ENCODE data around the gene UGT2A3.
"Not testable (repeated sequence)": the region's sequence is repeated elsewhere in the genome, so short reads cannot be mapped to it uniquely, and the experiment has no call there.

Gene UGT2A3

DNA sequence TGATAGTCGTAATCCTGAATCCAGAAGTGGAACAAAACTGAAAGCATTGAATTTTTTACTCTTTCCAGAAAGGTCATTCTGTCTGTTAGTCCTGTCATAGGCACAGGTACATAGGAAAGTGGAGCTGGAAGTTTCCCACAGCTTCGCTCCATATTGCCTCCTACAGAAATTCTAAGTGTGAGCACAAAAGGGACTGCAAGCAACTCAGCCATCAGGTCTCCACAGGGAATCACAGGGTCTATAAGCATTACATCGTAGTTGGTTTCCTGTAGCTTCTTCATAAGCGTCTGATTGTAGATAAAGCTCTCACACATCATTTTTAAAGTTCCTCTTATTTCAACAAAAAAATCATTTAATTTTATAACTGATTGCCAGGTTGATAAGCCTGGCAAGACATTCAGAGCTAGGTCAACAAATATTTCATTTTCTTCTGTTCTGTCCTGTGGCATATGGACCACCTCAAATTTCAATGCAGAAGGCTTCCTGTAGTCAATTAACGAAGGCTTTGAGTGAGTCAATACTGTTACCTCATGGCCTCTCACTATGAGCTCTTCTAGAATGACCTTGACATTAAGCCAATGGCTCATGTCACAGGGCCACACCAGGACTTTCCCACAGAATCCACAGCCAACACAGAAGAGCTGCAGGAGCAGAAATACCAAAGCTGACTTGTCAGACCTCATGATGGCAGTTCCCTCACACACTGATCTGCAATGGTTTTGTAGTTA lies at the start of gene UGT2A3:
UGT2A3 (minus strand) TSS at position 727 of the 728 bp plus-strand sequence; CDS start at position 683, 44 bp downstream.
- no peak for DNase-seq

DNA sequence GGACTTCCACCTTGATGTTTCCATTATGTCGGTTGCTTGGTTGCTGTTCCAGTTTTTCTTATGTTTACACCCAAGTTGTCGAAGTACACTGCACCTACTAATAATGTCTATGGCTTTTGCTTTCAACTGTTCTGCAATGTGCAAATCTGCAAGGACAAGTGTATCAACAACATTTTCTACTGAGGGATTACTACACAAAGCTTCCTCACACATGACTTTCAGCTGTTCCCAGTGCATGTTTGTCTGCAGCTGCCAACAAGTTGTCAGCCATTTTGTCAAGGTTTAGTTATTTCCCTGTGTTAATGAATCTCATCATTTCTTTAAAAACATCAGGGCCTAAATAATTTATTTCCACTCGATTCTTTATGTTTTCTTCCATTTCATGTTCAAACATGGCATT lies 45.4 kb upstream of the UGT2A3 start:
- no peak for DNase-seq

DNA sequence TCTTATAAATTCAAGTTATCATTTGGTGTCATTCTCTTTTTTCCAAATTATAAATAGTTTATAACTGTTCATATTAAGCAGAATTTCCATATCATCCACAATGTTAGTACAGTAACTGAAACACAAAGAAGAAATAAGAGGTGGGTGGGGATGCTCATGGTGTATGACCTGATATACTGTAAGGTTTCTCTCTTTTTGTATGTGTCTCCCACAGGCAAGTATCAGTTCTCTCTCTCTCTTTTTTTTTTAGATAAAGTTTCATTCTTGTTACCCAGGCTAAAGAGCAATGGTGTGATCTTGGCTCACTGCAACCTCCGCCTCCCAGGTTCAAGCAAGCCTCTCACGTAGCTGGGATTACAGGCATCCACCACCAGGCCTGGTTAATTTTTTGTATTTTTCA lies 43.7 kb upstream of the UGT2A3 start:
- DNase-seq = no peak

GRCh38 chr4:68987007-68987406 lies 35.4 kb upstream of the UGT2A3 start:
- no peak for DNase-seq

DNA sequence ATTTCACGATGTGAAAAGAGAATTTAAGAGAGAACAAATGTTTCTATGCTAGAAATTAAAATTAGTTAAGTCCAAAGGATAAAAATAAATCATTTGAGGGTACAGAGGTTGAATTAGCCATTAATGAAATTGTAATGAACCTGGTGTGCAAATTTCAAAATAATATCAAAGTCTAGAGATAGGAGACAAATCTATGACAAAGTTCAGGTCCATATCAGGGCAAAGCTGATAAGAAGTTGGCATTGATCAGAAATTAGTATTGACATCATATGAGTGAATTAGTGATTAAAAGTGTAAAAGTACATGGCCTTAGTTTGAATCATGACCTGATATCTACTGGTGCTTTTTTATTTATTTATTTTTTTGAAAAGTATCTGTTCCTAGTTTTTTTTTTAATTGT lies 33.8 kb upstream of the UGT2A3 start:
- no peak for DNase-seq

DNA sequence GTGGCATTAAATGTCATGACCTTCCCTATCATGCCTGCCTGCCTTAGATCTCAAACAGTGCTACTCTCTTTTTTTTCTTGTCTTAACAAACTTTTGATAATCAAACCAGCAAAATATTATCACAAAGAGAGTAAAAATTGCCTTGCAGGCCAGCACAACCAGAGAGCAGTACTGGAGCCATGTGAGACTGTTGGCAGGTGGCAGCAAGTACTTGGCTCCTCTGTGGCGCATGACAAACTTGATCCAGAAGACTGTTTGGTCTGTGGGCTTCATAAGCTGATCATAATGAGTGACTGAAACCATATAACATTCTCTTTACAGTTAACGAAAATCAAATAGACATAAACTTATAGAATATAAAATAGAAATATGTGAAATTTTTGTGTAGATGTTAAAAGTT lies 33.3 kb upstream of the UGT2A3 start:
- no peak for DNase-seq

GRCh38 chr4:68963374-68963773 lies 11.8 kb upstream of the UGT2A3 start:
- no peak for DNase-seq

DNA sequence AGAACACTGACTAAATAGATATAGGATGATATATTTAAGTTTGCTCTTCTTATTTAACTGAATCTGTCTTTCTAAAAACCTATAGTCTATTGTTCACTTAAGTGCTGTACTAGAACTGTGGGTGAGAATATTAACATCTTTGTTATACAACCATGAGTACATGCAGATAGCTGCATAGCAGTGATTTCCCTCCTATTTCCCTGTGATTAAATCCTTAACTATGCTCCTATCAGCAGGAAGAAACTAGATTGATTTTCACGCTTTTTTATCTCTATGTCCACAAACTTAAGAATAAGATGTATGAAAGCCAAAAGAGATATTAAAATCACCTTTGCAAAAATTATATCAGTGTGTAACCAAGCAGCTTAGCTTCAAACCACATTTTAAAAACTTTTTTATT lies 11.3 kb upstream of the UGT2A3 start:
- DNase-seq = no peak

- no peak for DNase-seq
Measured at GRCh38 chr4:68960294-68961163, 8.9 kb upstream of the UGT2A3 start.

DNA sequence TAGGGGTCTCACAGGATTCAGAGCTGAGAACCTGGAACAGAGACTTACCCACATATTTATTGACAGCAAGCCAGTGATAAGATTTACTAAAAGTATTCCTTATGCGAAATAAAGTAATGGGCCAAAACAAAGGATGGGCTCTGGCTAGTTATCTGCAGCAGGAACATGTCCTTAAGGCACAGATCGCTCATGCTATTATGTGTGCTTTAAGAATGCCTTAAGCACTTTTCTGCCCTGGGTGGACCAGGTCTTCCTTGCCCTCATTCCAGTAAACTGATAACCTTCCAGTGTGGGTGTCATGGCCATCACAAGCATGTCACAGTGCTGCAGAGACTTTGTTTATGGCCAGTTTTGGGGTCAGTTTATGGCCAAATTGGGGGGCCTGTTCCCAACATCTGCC lies 7.5 kb upstream of the UGT2A3 start:
- DNase-seq = not testable (repeated sequence)

DNA sequence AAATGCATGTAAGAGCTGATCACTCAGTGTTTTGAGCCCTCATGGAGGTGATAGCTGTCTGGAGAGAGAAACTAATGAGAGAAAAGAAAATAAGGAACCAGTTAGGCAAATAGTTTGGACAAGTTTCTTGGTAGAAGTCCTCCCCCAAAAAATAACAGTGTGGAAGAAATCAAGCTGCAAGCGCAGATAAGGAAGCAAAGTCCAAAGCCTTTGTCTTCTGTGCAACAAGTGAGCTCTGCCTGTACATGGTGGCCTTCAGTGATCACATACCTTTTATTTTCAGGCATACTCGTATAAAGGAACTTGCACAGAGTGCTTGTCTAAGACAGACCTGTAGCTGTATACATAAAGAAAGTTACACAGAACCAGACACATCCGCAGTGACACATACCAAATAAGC lies 2.5 kb upstream of the UGT2A3 start:
- DNase-seq = no peak

GRCh38 chr4:68953056-68953596 lies 1.5 kb upstream of the UGT2A3 start:
- no peak for DNase-seq

DNA sequence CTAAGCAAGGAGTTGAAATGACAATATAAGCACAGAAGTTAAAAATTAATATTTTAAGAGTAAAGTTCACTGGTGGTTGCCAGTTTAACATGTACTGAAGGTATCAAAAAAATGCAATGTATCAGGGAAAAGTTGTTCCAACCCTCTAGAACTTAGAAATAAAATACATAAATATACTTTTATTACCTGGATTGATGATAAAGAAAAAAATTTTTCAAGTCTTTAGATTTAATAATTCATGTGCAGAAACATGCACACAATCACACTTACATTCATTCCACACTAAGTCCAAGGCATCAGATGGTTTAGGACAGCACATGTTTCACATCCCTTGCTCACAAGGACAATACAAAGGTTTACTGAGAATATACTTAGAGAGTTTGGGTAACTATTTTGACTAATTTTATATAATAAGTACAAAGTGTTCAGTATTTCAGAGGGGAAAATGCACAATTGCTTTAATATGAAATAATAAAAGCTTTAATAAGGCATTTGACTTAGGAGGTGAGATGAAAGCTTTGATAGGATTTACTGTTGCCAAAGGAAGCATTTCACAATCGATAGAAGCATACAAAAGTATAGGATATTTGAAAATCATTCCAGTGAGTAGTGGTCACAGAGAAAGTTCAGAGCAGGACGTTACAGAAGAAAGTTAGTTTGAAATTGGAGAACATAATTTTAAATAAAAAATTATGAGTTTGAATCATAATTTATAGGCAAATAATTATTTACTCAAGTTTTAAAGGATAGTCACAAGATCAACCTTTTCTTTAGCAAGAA lies 392 bp upstream of the UGT2A3 start:
- DNase-seq = no peak

- no peak for DNase-seq
Measured at GRCh38 chr4:68950033-68950432, 1.6 kb downstream of the UGT2A3 start.

DNA sequence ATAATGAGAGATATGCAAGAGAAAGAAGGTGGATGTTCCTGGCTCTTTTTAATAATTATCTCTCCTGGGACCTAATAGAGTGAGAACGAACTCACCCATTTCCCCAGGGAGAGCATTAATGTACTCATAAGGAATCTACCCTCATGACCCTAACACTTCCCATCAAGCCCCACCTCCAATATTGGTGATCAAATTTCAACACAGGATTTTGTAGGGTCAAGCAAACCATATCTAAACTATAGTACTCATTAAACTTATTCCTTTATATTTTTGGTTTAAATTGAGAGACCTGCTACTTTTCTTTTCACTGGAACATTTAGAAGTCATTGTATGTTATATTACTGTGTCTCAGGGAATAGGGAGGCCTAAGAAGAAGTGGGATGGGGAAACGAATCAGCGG lies 2.6 kb downstream of the UGT2A3 start:
- no peak for DNase-seq

DNA sequence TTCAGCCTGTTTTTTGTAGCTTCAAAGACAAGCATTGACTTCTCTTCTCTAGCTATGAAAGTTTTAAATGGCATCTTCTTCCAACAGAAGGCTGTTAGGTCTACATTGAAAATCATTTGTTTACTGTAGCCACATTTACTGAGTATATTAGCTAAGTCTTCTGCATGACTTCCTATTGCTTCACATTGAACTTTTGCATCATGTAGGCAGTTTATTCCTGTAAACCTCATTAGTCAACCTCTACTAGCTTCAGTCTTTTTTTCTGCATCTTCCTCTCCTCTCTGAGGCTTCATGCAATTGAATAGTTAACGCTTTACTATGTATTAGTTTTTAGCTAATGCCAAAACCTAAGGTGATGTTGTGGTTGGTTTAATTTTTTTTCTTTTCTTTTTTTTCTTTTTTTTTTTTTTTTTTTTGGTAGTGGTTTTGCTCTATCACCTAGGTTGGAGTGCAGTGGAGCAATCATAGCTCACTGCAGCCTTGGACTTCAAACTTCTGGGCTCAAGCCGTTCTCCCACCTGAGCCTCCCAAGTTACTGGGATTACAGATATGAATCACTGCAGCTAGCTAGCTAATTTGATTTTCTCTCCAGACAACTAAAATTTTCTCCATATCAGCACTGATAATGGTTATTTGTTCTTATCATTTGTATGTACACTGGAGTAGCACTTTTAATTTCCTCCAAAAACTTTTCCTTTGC lies 3.4 kb downstream of the UGT2A3 start:
- DNase-seq = no peak

- no peak for DNase-seq
Measured at GRCh38 chr4:68929076-68929737, 22.4 kb downstream of the UGT2A3 start.

DNA sequence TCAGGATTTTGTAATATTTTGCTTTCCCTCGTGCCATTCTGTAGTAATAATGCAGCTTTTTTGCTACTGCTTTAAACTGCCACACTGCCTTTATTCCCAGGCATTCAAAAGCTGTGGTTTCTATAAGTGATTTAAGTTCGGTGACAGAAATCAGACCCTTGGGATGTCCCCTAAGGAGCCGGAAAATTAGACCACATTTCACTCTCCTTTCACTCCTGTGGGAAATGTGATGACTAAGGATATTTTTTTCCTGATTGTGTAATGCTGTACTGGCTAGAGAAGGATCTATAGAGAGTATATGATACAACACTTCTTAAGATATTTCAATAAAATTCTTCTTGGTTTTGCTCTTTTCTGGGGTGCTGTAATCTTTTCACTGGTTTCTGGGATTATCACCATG lies 24.4 kb downstream of the UGT2A3 start:
- DNase-seq = no peak

GRCh38 chr4:68922202-68922601 lies 29.4 kb downstream of the UGT2A3 start:
- DNase-seq = not testable (repeated sequence)

GRCh38 chr4:68921051-68921450 lies 30.6 kb downstream of the UGT2A3 start:
- no peak for DNase-seq

DNA sequence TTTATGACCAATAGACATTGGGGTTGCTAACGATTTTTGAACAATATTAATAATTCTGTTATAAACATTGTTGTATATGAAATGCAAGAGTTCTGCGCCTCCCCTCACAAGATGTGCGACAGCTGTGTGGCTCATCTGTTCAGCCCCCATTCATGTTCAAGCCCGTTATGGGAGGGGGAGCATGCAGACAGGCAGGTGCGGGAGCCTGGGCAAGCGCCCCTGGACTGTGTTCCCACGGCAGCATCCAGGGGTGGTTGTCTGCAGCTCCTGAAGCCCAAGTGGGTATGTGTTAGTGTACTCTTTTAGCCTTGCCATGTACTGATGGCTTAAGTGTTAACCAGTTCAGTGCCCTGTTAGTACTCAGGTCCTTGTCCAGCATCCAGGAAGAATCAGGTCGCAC lies 34.6 kb downstream of the UGT2A3 start:
- no peak for DNase-seq

- no peak for DNase-seq
Measured at GRCh38 chr4:68912807-68913206, 38.8 kb downstream of the UGT2A3 start.

All from activated CD4-positive, alpha-beta T cell treated with anti-CD3 and anti-CD28 coated beads, Interleukin-2, amount 50 U/mL, for 48 hours (primary cell).